GM21367 (cell line): ENCODE data around the gene RASGRP2.

ENCODE experiments used
- ATAC-seq: cut with Tn5 transposase; IDR thresholded peaks from one replicate; pipeline ENCODE4 v1.9.1; 2021; ENCODE audit not compliant: unreplicated experiment

RASGRP2 gene

DNA sequence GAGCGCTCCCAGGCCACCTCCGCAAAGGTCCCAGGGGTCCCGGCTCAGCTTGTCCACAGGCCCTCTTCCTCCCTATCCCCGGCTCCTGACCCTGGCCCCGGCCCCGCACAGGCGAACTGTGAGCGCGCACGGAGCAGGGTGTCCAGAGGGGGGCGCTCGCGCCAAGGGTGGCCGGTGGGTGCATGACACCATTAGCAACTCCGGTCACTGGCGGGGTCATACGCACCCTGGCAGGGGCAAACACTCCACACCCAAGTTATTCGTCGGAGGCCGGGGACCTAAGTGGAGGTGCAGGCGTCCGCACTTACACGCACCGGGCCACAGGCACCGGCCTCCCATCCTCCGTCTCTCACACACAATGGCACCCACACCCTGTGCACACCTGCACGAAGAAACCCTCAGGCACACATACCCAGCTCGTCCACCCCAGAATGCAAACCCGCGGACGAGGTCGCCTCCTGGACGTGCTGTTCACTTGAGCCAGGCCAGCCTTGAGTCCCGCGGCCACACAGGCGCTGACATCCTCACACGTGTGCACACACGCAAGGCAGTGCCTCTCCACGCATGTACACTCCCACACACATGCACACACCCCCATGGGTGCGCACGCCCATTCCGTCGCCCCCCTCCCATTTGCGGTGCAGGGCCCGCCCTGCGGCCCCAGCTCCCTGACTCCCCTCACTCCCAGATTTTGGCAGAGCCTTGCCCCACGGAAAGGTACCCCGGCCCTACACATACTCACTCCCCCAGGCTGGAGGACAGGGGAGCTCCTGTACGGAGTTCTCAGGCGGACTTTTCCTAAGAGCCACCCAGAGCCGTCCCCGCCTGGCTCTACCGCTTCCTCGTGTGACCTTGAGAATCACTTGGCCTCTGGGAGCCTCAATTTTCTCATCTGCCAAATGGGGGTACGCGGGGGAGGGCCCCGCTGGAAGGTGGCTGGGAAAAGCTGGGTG, at the start of gene RASGRP2:
TSS of gene RASGRP2 (minus strand) at position 552 of the 953 bp plus-strand sequence. CDS start 1,276 bp downstream, outside the sequence.
- ATAC-seq, result no peak

DNA sequence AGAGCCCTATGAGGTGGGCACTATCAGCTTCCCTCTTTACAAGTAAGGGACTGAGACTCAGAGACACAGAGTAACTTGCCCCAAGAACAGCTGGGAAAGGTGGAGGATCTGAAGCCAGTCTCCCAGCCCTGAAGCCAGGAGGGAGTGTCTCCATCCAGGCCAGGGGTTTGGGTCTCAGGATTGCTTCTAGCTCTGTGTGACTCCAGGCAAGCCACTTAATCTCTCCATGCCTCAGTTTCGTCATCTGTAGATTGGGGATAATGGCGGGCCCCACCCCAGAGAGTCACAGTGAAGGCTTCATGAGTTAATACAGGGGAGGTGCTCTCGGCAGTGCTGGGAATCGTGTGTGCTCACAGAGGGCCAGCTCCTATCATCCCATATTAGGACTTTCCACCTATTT, 48.5 kb upstream of the RASGRP2 start:
- no peak for ATAC-seq

GRCh38 chr11:64791781-64792291, 47.9 kb upstream of the RASGRP2 start:
- no peak for ATAC-seq

DNA sequence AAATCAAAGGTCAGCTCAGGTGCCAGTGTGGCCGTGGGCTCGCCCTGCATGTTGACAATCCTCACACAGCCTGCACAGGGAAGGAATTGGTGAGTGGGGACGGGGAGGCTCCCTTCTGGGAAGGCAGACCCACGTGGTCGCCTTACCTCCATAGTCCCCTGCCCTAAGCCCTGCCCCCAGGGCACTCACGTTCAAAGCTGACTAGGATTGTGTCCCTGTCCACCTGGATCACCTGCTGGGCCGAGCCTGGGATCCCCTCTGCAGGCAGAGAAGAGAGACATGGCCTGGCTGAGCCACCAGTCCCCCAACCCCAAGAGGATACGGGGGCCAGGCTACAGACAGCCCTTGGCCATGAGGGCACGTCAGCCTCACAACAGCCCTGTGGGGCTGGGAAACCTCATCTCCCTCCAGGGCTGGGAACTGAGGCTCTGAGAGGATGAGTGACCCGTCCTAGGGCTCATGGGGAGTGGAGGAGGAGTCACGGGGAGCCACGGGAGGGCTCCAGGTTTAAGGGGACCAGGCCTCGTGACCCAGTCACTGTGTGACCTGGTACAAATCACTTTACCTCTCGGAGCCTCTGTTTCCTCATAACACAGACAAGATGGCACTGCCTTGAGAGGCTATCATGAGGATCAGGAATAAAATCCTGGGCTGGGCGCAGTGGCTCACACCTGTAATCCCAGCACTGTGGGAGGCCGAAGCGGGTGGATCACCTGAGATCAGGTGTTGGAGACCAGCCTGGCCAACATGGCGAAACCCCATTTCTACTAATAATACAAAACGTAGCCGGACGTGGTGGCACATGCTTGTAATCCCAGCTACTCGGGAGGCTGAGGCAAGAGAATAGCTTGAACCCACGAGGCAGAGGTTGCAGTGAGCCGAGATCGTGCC, 46.5 kb upstream of the RASGRP2 start:
- ATAC-seq, result no peak

GRCh38 chr11:64789331-64790204, 45.6 kb upstream of the RASGRP2 start:
- ATAC-seq, result no peak

- no peak for ATAC-seq
These were observed 44.6 kb upstream of the RASGRP2 start for GRCh38 chr11:64788321-64789215.

DNA sequence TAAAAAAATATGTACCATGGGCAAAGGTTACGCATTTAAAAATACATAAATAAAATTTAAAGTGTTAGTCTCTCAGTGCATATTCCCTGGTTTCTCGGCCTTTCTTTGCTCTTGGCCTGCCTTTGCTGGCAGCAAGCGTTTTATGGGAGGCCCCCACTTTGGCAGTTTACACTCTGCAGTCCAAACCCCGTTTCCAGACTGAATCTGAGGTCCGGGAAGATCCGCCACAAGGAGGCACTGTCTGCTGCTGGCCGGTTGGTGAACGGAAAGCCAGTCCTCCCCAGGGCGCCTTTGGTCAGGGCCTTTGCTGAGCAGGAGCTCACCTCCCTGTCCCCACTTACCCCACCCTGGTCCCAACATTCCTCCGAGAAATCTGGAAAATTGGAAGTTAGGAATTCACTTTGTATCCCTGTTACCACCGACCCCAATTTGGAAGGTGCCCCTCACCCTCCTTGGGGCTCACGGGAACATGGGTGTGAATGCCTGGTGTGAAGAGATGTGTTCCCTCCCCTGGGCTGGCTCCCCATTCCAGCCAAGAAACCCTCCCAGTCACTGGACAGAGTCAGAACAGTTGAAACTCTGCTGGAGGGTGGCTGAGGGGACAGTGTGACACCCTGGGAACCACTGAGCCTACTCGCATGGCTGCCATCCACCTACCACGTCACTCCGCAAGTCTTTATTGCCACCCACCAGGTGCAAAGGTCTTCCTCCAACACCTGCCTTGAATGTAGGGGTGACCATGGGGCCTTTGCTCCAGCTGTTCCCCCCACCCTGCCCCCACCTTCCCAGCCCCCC, 43.8 kb upstream of the RASGRP2 start:
- no peak for ATAC-seq

DNA sequence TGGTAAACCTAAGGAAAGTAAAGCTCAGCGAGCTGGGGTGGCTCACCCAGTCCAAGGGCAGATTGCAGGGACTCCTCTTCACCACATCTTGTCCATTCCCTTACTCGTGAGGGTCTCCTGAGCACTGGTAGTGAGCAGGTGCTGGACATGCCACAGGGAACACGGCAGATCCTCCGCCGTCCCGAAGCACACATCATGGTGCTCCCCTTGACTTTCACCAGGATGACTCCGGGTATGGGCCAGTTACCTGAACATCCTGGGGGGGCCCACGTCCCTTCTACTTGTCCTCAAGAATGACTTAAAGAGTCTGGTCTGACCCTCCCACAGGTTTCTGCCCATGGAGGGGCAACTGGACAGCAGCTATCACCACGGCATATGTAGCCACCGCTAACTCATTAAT, 42.4 kb upstream of the RASGRP2 start:
- no peak for ATAC-seq

DNA sequence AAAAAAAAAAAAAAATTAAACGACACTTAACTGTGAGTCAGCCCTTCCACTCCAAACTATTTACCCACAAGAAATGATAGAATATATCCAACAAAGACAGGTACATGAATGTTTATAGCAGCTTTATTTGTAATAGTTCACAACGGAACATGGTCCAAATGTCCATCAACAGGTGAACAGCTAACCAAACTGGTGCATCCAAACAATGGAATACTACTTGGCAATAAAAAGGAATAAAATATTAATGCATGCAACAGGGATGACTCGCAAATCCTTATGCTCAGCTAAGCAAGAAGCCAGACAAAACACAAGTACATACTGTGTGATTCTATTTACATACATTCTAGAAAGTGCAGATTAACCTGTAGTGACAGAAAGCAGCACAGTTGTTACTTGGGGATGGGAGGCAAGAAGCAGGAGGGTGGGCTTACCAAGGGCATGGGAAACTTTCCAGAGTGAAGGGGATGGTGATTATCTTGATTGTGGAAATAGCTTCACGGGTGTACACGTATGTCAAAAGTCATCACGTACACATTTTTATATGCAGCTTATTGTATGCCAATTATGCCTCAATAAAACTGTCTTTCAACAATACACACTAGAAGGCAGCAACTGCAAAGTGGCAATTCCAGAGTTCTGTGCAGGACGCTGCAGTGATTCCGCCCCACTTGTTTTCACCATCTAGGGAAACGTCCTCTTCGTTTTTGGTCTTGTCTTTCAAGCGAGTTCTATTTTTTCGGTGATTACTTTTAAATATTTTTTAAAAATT, 41.1 kb upstream of the RASGRP2 start:
- no peak for ATAC-seq

DNA sequence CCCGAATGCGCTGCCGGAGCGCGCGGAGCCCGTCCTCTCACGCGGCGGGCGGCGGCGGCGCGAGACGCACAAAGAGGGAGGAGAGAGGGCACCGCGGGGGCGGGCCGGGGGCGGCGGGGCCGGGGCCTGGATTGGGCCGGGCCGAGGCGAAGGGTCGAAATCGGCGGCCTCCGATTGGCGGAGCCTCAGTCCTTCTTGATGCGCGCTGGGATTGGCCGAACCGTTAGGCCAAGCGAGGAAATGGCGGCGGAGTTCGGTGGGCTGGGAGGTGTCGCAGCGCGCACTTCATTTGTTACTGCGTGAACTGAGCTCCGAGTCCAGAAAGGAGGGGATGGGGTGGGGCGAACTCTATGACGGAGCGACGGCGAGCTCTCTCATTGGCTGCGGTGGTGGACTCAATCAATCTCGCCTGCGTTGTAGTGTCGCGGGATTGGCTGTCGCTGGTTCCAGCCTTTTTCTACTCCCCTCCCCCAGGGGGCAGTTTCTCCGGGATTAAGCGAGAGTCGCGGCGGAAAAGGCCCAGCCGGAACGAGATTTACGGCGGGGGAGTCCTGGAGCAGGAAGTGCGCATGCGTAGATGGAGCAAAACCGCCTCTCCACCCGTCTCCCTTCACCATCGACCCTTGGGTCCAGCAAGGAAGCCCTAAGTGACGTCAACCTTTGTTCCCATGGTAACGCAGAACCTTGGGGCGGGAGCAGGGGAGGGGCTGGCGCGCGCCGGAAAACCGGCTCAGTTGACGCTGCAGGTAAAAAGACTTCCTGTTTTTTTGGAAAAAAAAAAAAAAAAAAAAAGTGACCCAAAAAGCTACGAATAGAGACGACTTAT, 34.7 kb upstream of the RASGRP2 start, which contains the start of gene SF1:
TSS of gene SF1 (minus strand) at position 70 of the 826 bp plus-strand sequence. CDS start 150 bp downstream, outside the sequence.
- ATAC-seq, result peak; percentile 69

GRCh38 chr11:64778223-64778472, 34.2 kb upstream of the RASGRP2 start:
- ATAC-seq, result no peak

DNA sequence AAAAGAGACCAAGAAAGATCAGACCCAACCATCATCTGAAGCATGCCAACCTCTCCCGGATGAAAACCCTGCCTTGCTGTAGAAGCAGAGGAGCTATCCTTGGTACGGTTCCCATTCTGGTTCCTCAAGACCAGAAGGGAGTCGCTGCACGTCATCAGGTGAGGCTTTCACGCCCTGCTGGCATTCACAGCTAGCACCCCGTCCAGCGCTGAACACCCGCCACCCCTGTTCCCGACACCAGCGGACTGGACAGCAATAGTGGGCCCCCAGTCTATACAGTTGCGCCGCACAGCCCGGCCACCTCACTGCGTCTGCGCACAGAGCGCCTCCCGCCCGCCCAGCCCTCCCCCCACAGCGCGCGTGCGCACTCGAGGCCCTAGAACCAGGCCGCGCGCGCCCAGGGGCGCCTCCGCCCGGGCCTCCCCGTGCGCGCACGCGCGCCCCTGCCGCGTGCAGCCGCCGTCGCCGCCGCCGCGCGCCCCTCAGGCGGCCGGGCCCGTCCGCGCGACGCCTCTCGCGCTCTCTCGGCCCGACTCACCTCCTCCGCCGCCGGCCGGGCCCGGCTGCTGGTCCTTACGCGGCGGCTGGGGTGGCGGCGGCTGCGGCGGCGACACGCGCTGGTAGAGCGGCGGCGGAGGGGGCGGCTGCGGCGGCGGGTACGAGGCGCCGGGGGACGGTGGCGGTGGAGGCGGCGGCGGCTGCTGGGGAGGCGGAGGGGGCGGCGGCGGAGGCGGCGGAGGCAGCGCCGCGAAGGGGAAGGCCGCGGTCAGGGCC, 33.7 kb upstream of the RASGRP2 start:
- ATAC-seq, result no peak

DNA sequence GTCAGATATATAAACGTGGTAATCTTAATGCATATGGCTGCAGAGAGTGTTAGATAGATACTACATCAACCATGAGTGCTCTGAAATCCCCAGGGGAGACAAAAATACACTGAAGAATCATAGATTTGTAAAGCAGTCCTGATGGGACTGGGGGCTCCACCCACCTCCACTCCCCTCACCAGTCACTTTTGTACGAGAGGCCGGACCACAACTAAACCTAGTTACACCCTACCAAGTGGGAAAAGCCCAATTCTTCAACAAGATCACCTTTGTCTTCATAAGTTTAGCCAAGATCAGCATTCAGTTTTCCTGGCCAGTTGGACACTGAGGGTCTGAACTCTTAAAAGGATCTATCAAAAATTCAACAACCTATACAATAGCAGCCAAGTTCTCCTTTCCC, 32.9 kb upstream of the RASGRP2 start:
- no peak for ATAC-seq

DNA sequence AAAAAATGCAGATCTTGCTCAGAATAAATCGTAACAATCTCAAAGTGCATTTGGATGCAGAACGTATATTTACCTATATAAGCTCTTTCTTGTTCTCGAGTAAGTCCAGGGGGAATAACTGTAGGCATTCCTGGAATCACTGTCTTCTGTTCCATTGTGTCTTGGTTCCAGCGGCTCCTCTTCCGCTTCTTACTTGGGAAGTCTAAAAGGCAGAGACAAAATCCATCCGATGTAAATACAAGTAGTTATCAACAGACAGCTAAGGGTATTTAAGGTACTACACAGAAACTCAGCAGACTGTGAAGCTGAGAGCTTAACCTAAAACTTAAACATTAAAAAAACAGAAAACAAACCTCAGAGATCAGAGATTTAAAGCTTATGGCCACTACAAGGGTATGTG, 32.5 kb upstream of the RASGRP2 start:
- no peak for ATAC-seq

- no peak for ATAC-seq
These were observed 30.2 kb upstream of the RASGRP2 start for GRCh38 chr11:64774144-64774543.

GRCh38 chr11:64772303-64773018, 28.5 kb upstream of the RASGRP2 start:
- no peak for ATAC-seq
